Activated CD4-positive, alpha-beta T cell treated with anti-CD3 and anti-CD28 coated beads, Interleukin-2, amount 50 U/mL, for 4 hours (primary cell): ENCODE data around the gene IRF2.

Experiments used
- DNase-seq, 2 experiments: peaks; one replicate each; pipeline ENCODE4 v3.0.0-alpha.2; 2020

IRF2 gene

GRCh38 chr4:184450045-184450444, 24.3 kb downstream of the IRF2 start:
- no peak for DNase-seq

GRCh38 chr4:184448821-184449220, 25.5 kb downstream of the IRF2 start:
- no peak for DNase-seq

- DNase-seq: no peak
Measured at GRCh38 chr4:184448141-184448540, 26.2 kb downstream of the IRF2 start.

GRCh38 chr4:184447664-184448063, 26.7 kb downstream of the IRF2 start:
- no peak for DNase-seq

- DNase-seq: no peak
Measured at GRCh38 chr4:184446132-184446658, 28.2 kb downstream of the IRF2 start.

- DNase-seq: peak; percentile 23 to 30
Measured at GRCh38 chr4:184444953-184445309, 29.4 kb downstream of the IRF2 start.

GRCh38 chr4:184444215-184444952, 30.0 kb downstream of the IRF2 start:
- no peak for DNase-seq

- DNase-seq: no peak
Measured at GRCh38 chr4:184443318-184443717, 31.0 kb downstream of the IRF2 start.

GRCh38 chr4:184442314-184442635, 32.1 kb downstream of the IRF2 start:
- DNase-seq: no peak

GRCh38 chr4:184441461-184442313, 32.7 kb downstream of the IRF2 start:
- DNase-seq: no peak

GRCh38 chr4:184440595-184441358, 33.6 kb downstream of the IRF2 start:
- no peak for DNase-seq

- DNase-seq: no peak
Measured at GRCh38 chr4:184439856-184440594, 34.3 kb downstream of the IRF2 start.

GRCh38 chr4:184439386-184439785, 35.0 kb downstream of the IRF2 start:
- no peak for DNase-seq

- DNase-seq: no peak
Measured at GRCh38 chr4:184438375-184438774, 36.0 kb downstream of the IRF2 start.

GRCh38 chr4:184437565-184438265, 36.6 kb downstream of the IRF2 start:
- DNase-seq: no peak

- DNase-seq: no peak
Measured at GRCh38 chr4:184434501-184435066, 39.8 kb downstream of the IRF2 start.

- DNase-seq: no peak
Measured at GRCh38 chr4:184434021-184434420, 40.3 kb downstream of the IRF2 start.

GRCh38 chr4:184433258-184433892, 41.0 kb downstream of the IRF2 start:
- no peak for DNase-seq

GRCh38 chr4:184432127-184432922, 42.0 kb downstream of the IRF2 start:
- DNase-seq: no peak

GRCh38 chr4:184430163-184430562, 44.2 kb downstream of the IRF2 start:
- DNase-seq: no peak
